HEK293 (cell line): Measurements from ENCODE around the gene ZBTB26.

Experiments used
- AEBP2 ChIP-seq: fragments of 450-650 bp; formaldehyde crosslinking; IDR thresholded peaks from 2 replicates; pipeline ENCODE4 v1.5.1; 2016; ENCODE audit warnings: missing biosample characterization, missing genetic modification characterization, borderline replicate concordance
- CTCF ChIP-seq: fragments of 450-650 bp; formaldehyde crosslinking; IDR thresholded peaks from 2 replicates; pipeline ENCODE4 v1.5.1; 2016; ENCODE audit warnings: missing biosample characterization, missing genetic modification characterization
- EGR2 ChIP-seq: fragments of 450-650 bp; formaldehyde crosslinking; IDR thresholded peaks from 2 replicates; pipeline ENCODE4 v1.5.1; 2016; ENCODE audit warnings: low read depth, missing biosample characterization, missing genetic modification characterization
- FEZF1 ChIP-seq: fragments of 450-650 bp; formaldehyde crosslinking; IDR thresholded peaks from 2 replicates; pipeline ENCODE4 v1.5.1; 2016; ENCODE audit warnings: missing biosample characterization, missing genetic modification characterization
- GLIS2 ChIP-seq: fragments of 450-650 bp; formaldehyde crosslinking; IDR thresholded peaks from 2 replicates; pipeline ENCODE4 v1.5.1; 2016; ENCODE audit warnings: missing biosample characterization, missing genetic modification characterization
- KLF7 ChIP-seq: fragments of 450-650 bp; formaldehyde crosslinking; IDR thresholded peaks from 2 replicates; pipeline ENCODE4 v1.5.1; 2016; ENCODE audit warnings: missing biosample characterization, missing genetic modification characterization, borderline replicate concordance
- OSR2 ChIP-seq: fragments of 450-650 bp; formaldehyde crosslinking; IDR thresholded peaks from 2 replicates; pipeline ENCODE4 v1.5.1; 2016; ENCODE audit warnings: missing biosample characterization, missing genetic modification characterization
- PRDM4 ChIP-seq: fragments of 450-650 bp; formaldehyde crosslinking; IDR thresholded peaks from 2 replicates; pipeline ENCODE4 v1.5.1; 2017; ENCODE audit warnings: missing biosample characterization, missing genetic modification characterization
- TCF7L2 ChIP-seq: IDR thresholded peaks from 2 replicates; pipeline ENCODE4 v1.6.1; 2011; ENCODE audit warnings: low read depth, mild to moderate bottlenecking, inconsistent platforms, low read length, moderate library complexity, borderline replicate concordance
- ZBTB17 ChIP-seq: fragments of 450-650 bp; formaldehyde crosslinking; IDR thresholded peaks from 2 replicates; pipeline ENCODE4 v1.5.1; 2016; ENCODE audit warnings: missing biosample characterization, missing genetic modification characterization
- ZBTB48 ChIP-seq: fragments of 450-650 bp; formaldehyde crosslinking; IDR thresholded peaks from 2 replicates; pipeline ENCODE4 v1.5.1; 2016; ENCODE audit warnings: missing biosample characterization, missing genetic modification characterization
- ZNF121 ChIP-seq: fragments of 450-650 bp; formaldehyde crosslinking; IDR thresholded peaks from 2 replicates; pipeline ENCODE4 v1.5.1; 2016; ENCODE audit warnings: missing biosample characterization, missing genetic modification characterization
- ZNF148 ChIP-seq: fragments of 450-650 bp; formaldehyde crosslinking; IDR thresholded peaks from 2 replicates; pipeline ENCODE4 v1.5.0; 2017; ENCODE audit warnings: missing biosample characterization, missing genetic modification characterization, borderline replicate concordance
- ZNF155 ChIP-seq: fragments of 450-650 bp; formaldehyde crosslinking; IDR thresholded peaks from 2 replicates; pipeline ENCODE4 v1.5.1; 2016; ENCODE audit warnings: missing biosample characterization, missing genetic modification characterization
- ZNF174 ChIP-seq: fragments of 450-650 bp; formaldehyde crosslinking; IDR thresholded peaks from 2 replicates; pipeline ENCODE4 v1.5.0; 2017; ENCODE audit warnings: missing biosample characterization, mild to moderate bottlenecking, missing genetic modification characterization
- ZNF274 ChIP-seq, 2 experiments: fragments of 200-500 bp in 1 of 2; fragments of 450-650 bp in 1 of 2; sonication (Bioruptor generic) in 1 of 2; formaldehyde crosslinking in 1 of 2; IDR thresholded peaks; 2 replicates each; pipeline versions ENCODE4 v1.5.1 to v1.6.1; 2014 to 2016; ENCODE audit warnings: borderline replicate concordance in 1 of 2, inconsistent platforms in 1 of 2, low read length in 1 of 2, missing biosample characterization in 1 of 2, missing genetic modification characterization in 1 of 2
- ZNF280D ChIP-seq: fragments of 450-650 bp; formaldehyde crosslinking; IDR thresholded peaks from 2 replicates; pipeline ENCODE4 v1.5.1; 2016; ENCODE audit warnings: missing biosample characterization, missing genetic modification characterization
- ZNF302 ChIP-seq: fragments of 450-650 bp; formaldehyde crosslinking; IDR thresholded peaks from 2 replicates; pipeline ENCODE4 v1.5.1; 2016; ENCODE audit warnings: missing biosample characterization, missing genetic modification characterization, low read depth
- ZNF416 ChIP-seq: fragments of 450-650 bp; formaldehyde crosslinking; IDR thresholded peaks from 2 replicates; pipeline ENCODE4 v1.5.1; 2016; ENCODE audit warnings: missing biosample characterization, missing genetic modification characterization
- ZNF426 ChIP-seq: fragments of 450-650 bp; formaldehyde crosslinking; IDR thresholded peaks from 2 replicates; pipeline ENCODE4 v1.5.1; 2017; ENCODE audit warnings: missing biosample characterization, missing genetic modification characterization, mild to moderate bottlenecking, inconsistent platforms, moderate library complexity
- ZNF501 ChIP-seq: fragments of 450-650 bp; formaldehyde crosslinking; IDR thresholded peaks from 2 replicates; pipeline ENCODE4 v1.5.1; 2016; ENCODE audit warnings: missing biosample characterization, missing genetic modification characterization
- ZNF530 ChIP-seq: fragments of 450-650 bp; formaldehyde crosslinking; IDR thresholded peaks from 2 replicates; pipeline ENCODE4 v1.5.1; 2016; ENCODE audit warnings: low read depth, missing biosample characterization, missing genetic modification characterization
- ZNF560 ChIP-seq: fragments of 450-650 bp; formaldehyde crosslinking; IDR thresholded peaks from 2 replicates; pipeline ENCODE4 v1.5.1; 2017; ENCODE audit warnings: missing biosample characterization, missing genetic modification characterization, borderline replicate concordance
- ZNF580 ChIP-seq: fragments of 450-650 bp; formaldehyde crosslinking; IDR thresholded peaks from 2 replicates; pipeline ENCODE4 v1.5.1; 2016; ENCODE audit warnings: missing biosample characterization, missing genetic modification characterization
- ZNF585B ChIP-seq: fragments of 450-650 bp; formaldehyde crosslinking; IDR thresholded peaks from 2 replicates; pipeline ENCODE4 v1.5.1; 2016; ENCODE audit warnings: missing biosample characterization, missing genetic modification characterization
- ZNF600 ChIP-seq: fragments of 450-650 bp; formaldehyde crosslinking; IDR thresholded peaks from 2 replicates; pipeline ENCODE4 v1.5.1; 2016; ENCODE audit warnings: missing biosample characterization, missing genetic modification characterization
- ZNF623 ChIP-seq: fragments of 450-650 bp; formaldehyde crosslinking; IDR thresholded peaks from 2 replicates; pipeline ENCODE4 v1.5.1; 2016; ENCODE audit warnings: missing biosample characterization, missing genetic modification characterization
- ZNF624 ChIP-seq: fragments of 450-650 bp; formaldehyde crosslinking; IDR thresholded peaks from 2 replicates; pipeline ENCODE4 v1.5.1; 2017; ENCODE audit warnings: missing biosample characterization, missing genetic modification characterization

ZBTB26 gene

GRCh38 chr9:122940749-122941581 lies 9.7 kb upstream of the ZBTB26 start, which contains the start of gene RABGAP1 (continued):
- TF ChIP-seq ZNF280D (tag by site-specific recombination) (no peak), ZNF530 (no peak), ZNF174 (tag by site-specific recombination) (no peak), ZNF600 (tag by site-specific recombination) (no peak), ZBTB48 (tag by site-specific recombination) (peak; percentile 87), ZNF121 (tag by site-specific recombination) (no peak), CTCF (no peak), ZNF302 (tag by site-specific recombination) (no peak), PRDM4 (tag by site-specific recombination) (no peak; the same call in 1 of the 2 replicates), ZNF560 (no peak), ZBTB17 (0 out of 2 replicates have a peak, but pooled peaks have one; percentile 16), EGR2 (tag by site-specific recombination) (peak; percentile 45; the same call in 1 of the 2 replicates), ZNF148 (no peak), ZNF623 (tag by site-specific recombination) (no peak), ZNF501 (tag by site-specific recombination) (peak; percentile 79), AEBP2 (tag by site-specific recombination) (no peak), ZNF274 (IDR thresholded peaks at IDR 0.05; ENCODE audit: low read length) (no peak), ZNF274 (tag by site-specific recombination; IDR thresholded peaks at IDR 0.05; ENCODE audit: borderline replicate concordance) (no peak), FEZF1 (tag by site-specific recombination) (no peak), ZNF580 (no peak), GLIS2 (tag by site-specific recombination) (peak; percentile 78), ZNF426 (no peak), ZNF624 (tag by site-specific recombination) (no peak), ZNF585B (no peak), ZNF155 (no peak), TCF7L2 (no peak), ZNF416 (no peak), OSR2 (tag by site-specific recombination) (no peak), KLF7 (tag by site-specific recombination) (no peak)
